GM12872 (cell line): ENCODE data around the gene RBM28.

Source experiments
- CTCF ChIP-seq: IDR thresholded peaks from 3 replicates; pipeline ENCODE4 v1.5.1; 2011; ENCODE audit warnings: low read depth, mild to moderate bottlenecking, low read length, moderate library complexity; ENCODE audit not compliant: insufficient read depth

RBM28 gene

GRCh38 chr7:128353189-128353588 is 9.5 kb upstream of the RBM28 start:
- TF ChIP-seq CTCF, result no peak

DNA sequence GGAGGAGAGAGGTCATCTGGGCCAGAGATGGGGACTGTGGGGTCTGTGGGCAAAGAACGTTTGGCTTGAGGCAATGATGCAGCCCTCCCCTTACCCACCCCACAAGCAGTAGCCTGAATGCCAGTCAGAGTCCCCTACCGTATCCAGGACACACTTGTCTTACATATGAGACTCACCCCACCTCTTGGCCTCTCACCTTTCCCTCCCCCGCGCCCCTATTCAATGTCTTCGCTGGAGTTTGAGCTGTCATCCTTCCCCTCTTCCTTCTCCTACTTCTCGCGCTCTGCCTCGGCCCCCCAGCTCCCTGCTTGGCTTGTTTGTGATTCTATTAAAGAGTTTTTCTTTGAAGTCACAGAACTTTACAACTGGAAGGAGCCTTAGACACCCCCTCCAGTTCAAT is 8.9 kb upstream of the RBM28 start:
- no peak for TF ChIP-seq CTCF

- TF ChIP-seq CTCF, result 0 out of 3 replicates have a peak, but pooled peaks have one; percentile 22
Observed at GRCh38 chr7:128352153-128352537, 8.4 kb upstream of the RBM28 start.

DNA sequence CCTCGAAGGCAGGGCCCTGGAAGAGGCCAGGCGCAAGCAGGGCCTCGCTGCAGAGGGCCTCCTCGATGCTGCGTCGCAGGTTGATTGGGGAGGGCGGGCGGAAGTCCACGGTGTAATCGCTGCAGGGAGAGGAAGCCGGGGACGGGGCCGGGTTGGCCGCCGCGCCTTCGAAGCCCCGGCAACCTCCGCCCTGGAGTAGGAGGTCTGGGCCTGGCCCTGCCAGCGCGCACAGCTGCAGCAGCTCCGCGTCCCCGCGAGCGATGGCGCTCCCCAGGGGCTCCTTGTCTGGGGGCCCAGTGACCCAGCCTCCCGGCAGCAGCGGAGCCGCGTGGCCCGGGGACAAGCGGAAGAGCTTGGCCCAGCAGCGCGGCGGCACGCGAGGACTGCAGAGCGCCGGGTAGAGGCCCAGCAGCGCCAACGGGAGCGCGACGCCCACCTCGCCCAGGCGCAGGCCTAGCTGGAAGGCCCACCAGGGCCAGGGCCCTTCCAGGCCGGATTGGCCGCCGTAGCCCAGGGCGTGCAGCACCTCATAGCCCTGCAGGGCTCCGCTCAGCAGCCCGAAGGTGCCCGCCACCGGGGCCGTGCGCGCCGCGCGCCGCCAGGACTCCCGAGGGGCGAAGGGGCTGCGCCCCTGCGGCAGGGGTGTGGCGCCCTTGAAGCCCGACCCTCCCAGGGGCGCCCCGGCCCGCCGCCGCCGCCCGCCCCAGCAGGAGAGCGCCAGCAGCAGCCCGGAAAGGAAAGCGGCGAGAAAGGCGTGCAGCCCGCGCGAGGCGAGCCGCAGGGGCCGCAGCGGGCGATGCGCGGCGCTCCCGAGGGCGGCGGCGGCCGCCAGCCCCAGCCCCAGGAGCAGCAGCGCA is 7.8 kb upstream of the RBM28 start:
- TF ChIP-seq CTCF, result no peak

DNA sequence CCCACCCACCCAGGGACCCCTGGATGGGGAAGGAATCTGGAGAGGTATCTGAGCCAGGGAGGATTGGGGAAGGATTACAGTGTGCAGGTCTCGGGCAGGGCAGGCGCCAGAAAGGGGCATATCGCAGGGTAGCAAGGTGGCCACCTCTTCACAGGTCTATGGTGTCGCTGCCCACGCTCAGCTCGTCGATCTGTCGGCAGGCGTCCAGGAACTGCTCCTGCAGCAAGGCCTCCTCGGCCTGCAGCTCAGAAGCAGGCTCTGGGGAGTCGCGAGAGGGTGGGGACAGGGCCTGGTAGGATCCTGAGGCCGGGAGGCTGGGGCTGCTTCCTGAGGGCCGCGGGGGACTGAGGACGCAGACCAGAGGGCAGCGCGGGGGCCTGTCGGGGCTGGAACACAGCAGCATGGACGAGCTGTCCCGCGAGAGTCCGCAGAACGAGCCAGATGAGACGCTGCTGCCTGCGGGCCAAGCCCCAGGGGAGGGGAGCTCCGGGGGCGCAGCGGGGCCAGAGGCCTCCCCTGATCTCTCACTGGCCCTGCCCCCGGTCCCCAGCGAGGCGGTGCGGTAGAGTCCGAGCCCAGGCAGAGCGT is 7.1 kb upstream of the RBM28 start:
- TF ChIP-seq CTCF, result no peak

- TF ChIP-seq CTCF, result no peak
Observed at GRCh38 chr7:128349466-128349825, 5.7 kb upstream of the RBM28 start.

- TF ChIP-seq CTCF, result peak; percentile 62
Observed at GRCh38 chr7:128347647-128348097, 4.0 kb upstream of the RBM28 start.
